IMR-90 (cell line): ENCODE results near the gene SRD5A1. TPM values are rescaled to one million over a fixed set of nuclear protein-coding genes. Genes with fewer than 3 reads are reported as not detected.

Experiments
- ATAC-seq: fragments of 200-7000 bp; cut with Tn5 transposase; 2 replicates; pipeline ENCODE4 v1.9.1; 2020; ENCODE audit warnings: low read depth, mild to moderate bottlenecking, moderate library complexity
- BruUV-seq: library from RNA; stranded (reverse); fragments of 400-500 nt; replicated peaks from 2 replicates; lab custom pipeline; 2021; lab: Mats Ljungman, UMichigan
- CTCF ChIA-PET: fragments of 300-600 bp; formaldehyde crosslinking; extraction: SDS; loops from one replicate; lab custom pipeline; 2021; ENCODE audit warnings: antibody characterized with exemption; lab: Yijun Ruan, JAX
- POLR2A ChIA-PET: fragments of 300-600 bp; sonication (Branson Sonifier 250); formaldehyde crosslinking; loops from one replicate; lab custom pipeline; 2022; ENCODE audit warnings: antibody characterized with exemption; ENCODE audit not compliant: unreplicated experiment; lab: Charles Lee
- DNase-seq: peaks from one replicate; pipeline ENCODE4 v3.0.0; 2013
- H2AFZ ChIP-seq: replicated peaks from 2 replicates; pipeline ENCODE3; 2013; ENCODE audit warnings: low read length, mild to moderate bottlenecking; ENCODE audit not compliant: poor library complexity
- H2AK5ac ChIP-seq: 2 replicates; pipeline ENCODE4 v1.6.1; 2013; ENCODE audit warnings: low read depth, low read length, inconsistent platforms
- H2AK9ac ChIP-seq: replicated peaks from 2 replicates; pipeline ENCODE3; 2013; ENCODE audit warnings: mild to moderate bottlenecking, low read depth, low read length, moderate library complexity; ENCODE audit not compliant: poor library complexity
- H2BK120ac ChIP-seq: 2 replicates; pipeline ENCODE4 v1.6.1; 2013; ENCODE audit warnings: low read depth, low read length, inconsistent platforms
- H2BK15ac ChIP-seq: 3 replicates; pipeline ENCODE4 v1.6.1; 2013; ENCODE audit warnings: low read depth, low read length, inconsistent platforms
- H2BK20ac ChIP-seq: 2 replicates; pipeline ENCODE4 v1.6.1; 2013; ENCODE audit warnings: low read depth, mild to moderate bottlenecking, inconsistent platforms, low read length, moderate library complexity
- H2BK5ac ChIP-seq: 2 replicates; pipeline ENCODE4 v1.6.1; 2013; ENCODE audit warnings: mild to moderate bottlenecking, low read depth, low read length, inconsistent platforms; ENCODE audit not compliant: poor library complexity, severe bottlenecking
- H3K14ac ChIP-seq: replicated peaks from 2 replicates; pipeline ENCODE4 v1.6.1; 2013; ENCODE audit warnings: low read depth, low read length, inconsistent platforms
- H3K18ac ChIP-seq: 2 replicates; pipeline ENCODE4 v1.6.1; 2013; ENCODE audit warnings: low read depth, low read length, control low read depth
- H3K23ac ChIP-seq: 2 replicates; pipeline ENCODE4 v1.6.1; 2013; ENCODE audit warnings: low read depth, low read length, inconsistent platforms
- H3K27ac ChIP-seq: 2 replicates; pipeline ENCODE4 v1.5.1; 2013; ENCODE audit warnings: mild to moderate bottlenecking, control low read depth, low read length; ENCODE audit not compliant: insufficient read depth
- H3K27me3 ChIP-seq: 2 replicates; pipeline ENCODE4 v1.6.1; 2013; ENCODE audit warnings: low read length; ENCODE audit not compliant: control insufficient read depth, insufficient read depth
- H3K36me3 ChIP-seq: 2 replicates; pipeline ENCODE4 v1.6.1; 2013; ENCODE audit warnings: low read length, mixed read lengths; ENCODE audit not compliant: control insufficient read depth, insufficient read depth
- H3K4ac ChIP-seq: 2 replicates; pipeline ENCODE4 v1.6.1; 2013; ENCODE audit warnings: low read depth, low read length, inconsistent platforms
- H3K4me1 ChIP-seq: 2 replicates; pipeline ENCODE4 v1.6.1; 2013; ENCODE audit warnings: low read length, mixed read lengths; ENCODE audit not compliant: control insufficient read depth, insufficient read depth
- H3K4me2 ChIP-seq: 2 replicates; pipeline ENCODE4 v1.6.1; 2013; ENCODE audit warnings: low read depth, mild to moderate bottlenecking, control low read depth, low read length, moderate library complexity
- H3K4me3 ChIP-seq: 2 replicates; pipeline ENCODE4 v1.5.1; 2013; ENCODE audit warnings: low read depth, mild to moderate bottlenecking, control low read depth, low read length, moderate library complexity; ENCODE audit not compliant: insufficient read depth
- H3K56ac ChIP-seq: 2 replicates; pipeline ENCODE4 v1.6.1; 2013; ENCODE audit warnings: low read length, inconsistent platforms; ENCODE audit not compliant: insufficient read depth; ENCODE audit errors: extremely low read depth
- H3K79me1 ChIP-seq, 2 experiments: 2 replicates each; pipeline ENCODE4 v1.6.1; 2013; ENCODE audit warnings: low read length in 2 of 2, inconsistent platforms in 1 of 2, low read depth in 1 of 2
- H3K9ac ChIP-seq: 2 replicates; pipeline ENCODE4 v1.6.1; 2013; ENCODE audit warnings: low read depth, low read length, control low read depth
- H3K9me1 ChIP-seq: 2 replicates; pipeline ENCODE4 v1.6.1; 2013; ENCODE audit warnings: low read length, inconsistent platforms; ENCODE audit not compliant: insufficient read depth
- H3K9me3 ChIP-seq: 2 replicates; pipeline ENCODE4 v1.6.1; 2013; ENCODE audit warnings: low read length; ENCODE audit not compliant: control insufficient read depth, insufficient read depth
- H4K20me1 ChIP-seq: 2 replicates; pipeline ENCODE4 v1.6.1; 2013; ENCODE audit warnings: low read length, inconsistent platforms; ENCODE audit not compliant: insufficient read depth
- H4K5ac ChIP-seq: 2 replicates; pipeline ENCODE4 v1.6.1; 2013; ENCODE audit warnings: mild to moderate bottlenecking, low read depth, low read length, control low read depth
- H4K8ac ChIP-seq, 2 experiments: 2 replicates each; pipeline ENCODE4 v1.6.1; 2013; ENCODE audit warnings: low read depth in 2 of 2, low read length in 2 of 2, control low read depth in 1 of 2, inconsistent platforms in 1 of 2
- H4K91ac ChIP-seq: 2 replicates; pipeline ENCODE4 v1.6.1; 2013; ENCODE audit warnings: low read depth, low read length, inconsistent platforms; ENCODE audit not compliant: insufficient read depth
- BHLHE40 ChIP-seq: fragments of 150-350 bp; IDR thresholded peaks from 2 replicates; pipeline ENCODE4 v1.6.1; 2016; ENCODE audit warnings: mild to moderate bottlenecking, low read depth, low read length
- FOS ChIP-seq: fragments of 150-350 bp; IDR thresholded peaks from 2 replicates; pipeline ENCODE4 v1.6.1; 2016; ENCODE audit warnings: low read depth, low read length
- MAZ ChIP-seq: IDR thresholded peaks from 2 replicates; pipeline ENCODE4 v1.6.1; 2012; ENCODE audit warnings: low read depth, mild to moderate bottlenecking, low read length, improper control_type of control experiment, moderate library complexity, borderline replicate concordance
- MXI1 ChIP-seq: IDR thresholded peaks from 2 replicates; pipeline ENCODE4 v1.6.1; 2012; ENCODE audit warnings: low read depth, mild to moderate bottlenecking, low read length, moderate library complexity, borderline replicate concordance
- NFE2L2 ChIP-seq: fragments of 150-350 bp; IDR thresholded peaks from 2 replicates; pipeline ENCODE4 v1.6.1; 2016; ENCODE audit warnings: low read depth, mild to moderate bottlenecking, low read length
- RAD21 ChIP-seq: IDR thresholded peaks from 2 replicates; pipeline ENCODE4 v1.6.1; 2012; ENCODE audit warnings: low read length, improper control_type of control experiment
- RCOR1 ChIP-seq: IDR thresholded peaks from 2 replicates; pipeline ENCODE4 v1.6.1; 2012; ENCODE audit warnings: mild to moderate bottlenecking, low read length, improper control_type of control experiment; ENCODE audit not compliant: insufficient replicate concordance
- WGBS, 2 experiments: methylation state at CpG; one replicate each; pipeline versions ENCODE4 v1.1.5 to v1.1.7; 2013; ENCODE audit warnings: missing lambda C conversion rate in 2 of 2; ENCODE audit not compliant: insufficient read length in 1 of 2; ENCODE audit errors: extremely low coverage in 2 of 2; 5-methylcytosine and 5-hydroxymethylcytosine counted together
- dilution Hi-C: fragments of 300-500 bp; cut with HindIII; formaldehyde crosslinking; loops from one replicate; pipeline ENCODE4 v1.14.3; 2018; ENCODE audit warnings: low sequenced_read_pairs; ENCODE audit not compliant: unreplicated experiment
- in situ Hi-C: fragments of 300-500 bp; cut with MboI; formaldehyde crosslinking; loops from 3 replicates; pipeline ENCODE4 v1.14.3; 2019; ENCODE audit warnings: low sequenced_read_pairs, inconsistent platforms, mixed read lengths
- intact Hi-C: fragments of 100-400 bp; cut with micrococcal nuclease; formaldehyde crosslinking; loops from 2 replicates; pipeline ENCODE4 v1.10.0; 2022
- polyA plus RNA-seq, 3 experiments: library from polyadenylated mRNA; depleted of rRNA; stranded (reverse); fragments of >200 nt; gene quantifications; 2 replicates each; pipeline ENCODE4 v1.2.3, GENCODE V29; 2012; ENCODE audit warnings: low replicate concordance in 1 of 3
- total RNA-seq: library from RNA; depleted of rRNA; stranded (reverse); fragments of >200 nt; gene quantifications from 2 replicates; pipeline ENCODE4 v1.2.3, GENCODE V29; 2012
- TF ChIP-seq, protein P1 (sequence below): fragments of 150-350 bp; IDR thresholded peaks from 2 replicates; pipeline ENCODE4 v1.6.1; 2016; ENCODE audit warnings: low read depth, mild to moderate bottlenecking, low read length, moderate library complexity, borderline replicate concordance

Gene SRD5A1
- total and polyA plus RNA-seq, 2 of the 4 experiments (the other 2 are of a cell fraction) = 6.3 to 18.2 TPM

DNA sequence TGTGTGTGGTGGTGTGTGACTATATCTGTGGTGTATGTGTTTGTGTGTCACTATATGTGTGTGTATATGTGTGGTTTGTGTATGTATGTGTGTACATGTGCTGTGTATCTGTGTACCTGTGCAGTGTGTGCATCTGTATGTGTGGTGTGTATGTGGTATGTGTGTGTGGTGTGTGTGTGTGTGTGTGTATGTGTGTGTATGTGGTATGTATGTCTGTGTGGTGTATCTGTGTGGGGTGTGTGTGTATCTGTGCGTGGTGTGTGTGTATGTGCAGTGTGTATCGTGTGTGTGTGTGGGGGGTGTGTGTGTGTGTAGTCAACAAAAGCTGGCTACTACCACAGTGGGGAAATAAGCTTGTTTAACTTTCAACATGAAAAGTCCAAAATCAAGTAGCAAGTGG, 48.4 kb downstream of the SRD5A1 start:
- in situ Hi-C loops = no loop called here
- peaks cover 3% of the 10 kb centered on the region; the same call in 1 of the 2 replicates for H3K9me1 ChIP-seq
- H3K18ac ChIP-seq = no peak overlapping the region
- H3K4me1 ChIP-seq = no peaks in the 10 kb centered on the region; the same call in 1 of the 2 replicates
- no peak for TF ChIP-seq BHLHE40
- TF ChIP-seq RAD21 = no peak
- no peak for TF ChIP-seq MAZ
- TF ChIP-seq NFE2L2 = no peak
- TF ChIP-seq FOS = no peak
- TF ChIP-seq MXI1 = no peak
- no peak for TF ChIP-seq RCOR1
- TF ChIP-seq, protein P1, sequence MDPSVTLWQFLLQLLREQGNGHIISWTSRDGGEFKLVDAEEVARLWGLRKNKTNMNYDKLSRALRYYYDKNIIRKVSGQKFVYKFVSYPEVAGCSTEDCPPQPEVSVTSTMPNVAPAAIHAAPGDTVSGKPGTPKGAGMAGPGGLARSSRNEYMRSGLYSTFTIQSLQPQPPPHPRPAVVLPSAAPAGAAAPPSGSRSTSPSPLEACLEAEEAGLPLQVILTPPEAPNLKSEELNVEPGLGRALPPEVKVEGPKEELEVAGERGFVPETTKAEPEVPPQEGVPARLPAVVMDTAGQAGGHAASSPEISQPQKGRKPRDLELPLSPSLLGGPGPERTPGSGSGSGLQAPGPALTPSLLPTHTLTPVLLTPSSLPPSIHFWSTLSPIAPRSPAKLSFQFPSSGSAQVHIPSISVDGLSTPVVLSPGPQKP = no peak
- no peak overlapping the region for H2AK5ac ChIP-seq
- H2AK9ac ChIP-seq = no peak overlapping the region
- H3K23ac ChIP-seq = no peak overlapping the region
- no peaks in the 10 kb centered on the region for H3K36me3 ChIP-seq
- DNase-seq (no peak), ATAC-seq (no peak)
- no peak overlapping the region for H3K4ac ChIP-seq
- intact Hi-C loops = no loop called here
- no peaks in the 10 kb centered on the region for H3K79me1 ChIP-seq
- WGBS, 2 experiments = 60% methylated on average over 1 of the region's 2 CpGs; no CpG with 5 or more reads in 1 of the 2 experiments
- H4K20me1 ChIP-seq = no peaks in the 10 kb centered on the region
- ChIA-PET CTCF (no interaction called here), POLR2A (no interaction called here)
- H3K56ac ChIP-seq = no peak overlapping the region
- H3K14ac ChIP-seq = no peak overlapping the region
- H2AFZ ChIP-seq = no peak overlapping the region
- no peaks in the 10 kb centered on the region for H3K9me3 ChIP-seq
- H2BK15ac ChIP-seq = no peak overlapping the region
- dilution Hi-C loops = no loop called here
- no peak overlapping the region for H4K5ac ChIP-seq
- no peak overlapping the region for H3K9ac ChIP-seq
- BruUV-seq = no TSS peak
- H3K27ac ChIP-seq = no peak overlapping the region
- H3K27me3 ChIP-seq = peaks cover 3% of the 10 kb centered on the region; the same call in 1 of the 2 replicates
- no peak overlapping the region for H4K91ac ChIP-seq
- H4K8ac ChIP-seq = no peak overlapping the region
- no peak overlapping the region for H2BK120ac ChIP-seq
- H2BK5ac ChIP-seq = peak overlapping the region; percentile 74
- H2BK20ac ChIP-seq = no peak overlapping the region
- no peak overlapping the region for H3K4me3 ChIP-seq
- H3K4me2 ChIP-seq = no peak overlapping the region
